HCT116 (cell line): ENCODE data around the gene ABHD10. TPM values are rescaled to one million over a fixed set of nuclear protein-coding genes. Genes with fewer than 3 reads are reported as not detected.

Experiments used
- ATAC-seq: fragments of 200-7000 bp; cut with Tn5 transposase; 2 replicates; pipeline ENCODE4 v1.9.1; 2020; ENCODE audit warnings: mild to moderate bottlenecking, moderate library complexity
- BruUV-seq: library from RNA; stranded (reverse); fragments of 400-500 nt; replicated peaks from 2 replicates; lab custom pipeline; 2021; lab: Mats Ljungman, UMichigan
- CTCF ChIA-PET: fragments of 300-600 bp; sonication (Branson Sonifier 250); formaldehyde crosslinking; loops from one replicate; lab custom pipeline; 2021; ENCODE audit warnings: antibody characterized with exemption; lab: Charles Lee
- POLR2A ChIA-PET: fragments of 300-600, 350-600 bp; sonication (Branson Sonifier 250); formaldehyde crosslinking; loops from one replicate; lab custom pipeline; 2021; ENCODE audit warnings: antibody characterized with exemption; lab: Charles Lee
- RAD21 ChIA-PET, 2 experiments: fragments of 300-600 bp; sonication (Branson Sonifier 250); formaldehyde crosslinking; loops; one replicate each; lab custom pipeline; 2023; ENCODE audit warnings: low total read pairs in 2 of 2; ENCODE audit not compliant: uncharacterized antibody in 2 of 2, unreplicated experiment in 2 of 2, low non-redundant PET in 1 of 2; lab: Charles Lee
- DNase-seq: peaks from one replicate; pipeline ENCODE4 v3.0.0-alpha.2; 2010; ENCODE audit warnings: low read depth, low spot score
- H2AFZ ChIP-seq: fragments of 200-600 bp; shearing (Covaris generic), sonication (generic); 2 replicates; pipeline ENCODE4 v1.6.1; 2017; ENCODE audit warnings: low read depth, mixed run types, mixed read lengths, antibody characterized with exemption, low read length; ENCODE audit not compliant: poor library complexity, severe bottlenecking
- H3K27ac ChIP-seq: 2 replicates; pipeline ENCODE4 v1.5.1; 2012; ENCODE audit warnings: low read depth, low read length
- H3K27me3 ChIP-seq: fragments of 200-600 bp; sonication (generic); 2 replicates; pipeline ENCODE4 v1.6.1; 2016; ENCODE audit warnings: mixed run types, low read length, mixed read lengths; ENCODE audit not compliant: insufficient read depth
- H3K36me3 ChIP-seq, 2 experiments: fragments of 200-500 bp in 1 of 2; fragments of 200-600 bp in 1 of 2; sonication (Bioruptor generic) in 1 of 2; sonication (generic) in 1 of 2; 2 replicates each; pipeline versions ENCODE4 v1.5.1 to v1.6.1; 2014 to 2016; ENCODE audit warnings: low read length in 2 of 2, inconsistent platforms in 1 of 2, mixed read lengths in 1 of 2, mixed run types in 1 of 2; ENCODE audit not compliant: insufficient read depth in 2 of 2, control insufficient read depth in 1 of 2
- H3K4me1 ChIP-seq, 2 experiments: fragments of 200-600 bp in 1 of 2; sonication (generic) in 1 of 2; 2 replicates each; pipeline versions ENCODE4 v1.5.1 to v1.6.1; 2012 to 2017; ENCODE audit warnings: low read length in 2 of 2, inconsistent platforms in 1 of 2, mild to moderate bottlenecking in 1 of 2, mixed read lengths in 1 of 2, mixed run types in 1 of 2, moderate library complexity in 1 of 2; ENCODE audit not compliant: insufficient read depth in 2 of 2, control insufficient read depth in 1 of 2
- H3K4me2 ChIP-seq: fragments of 200-600 bp; sonication (generic); 2 replicates; pipeline ENCODE4 v1.6.1; 2017; ENCODE audit warnings: mixed run types, low read length, mixed read lengths
- H3K4me3 ChIP-seq, 2 experiments: fragments of 200-600 bp in 1 of 2; sonication (generic) in 1 of 2; replicated peaks in 1 of 2; 2 replicates each; pipeline ENCODE4 v1.5.1; 2011 to 2016; ENCODE audit warnings: low read length in 2 of 2, control low read depth in 1 of 2, low read depth in 1 of 2, mild to moderate bottlenecking in 1 of 2, mixed read lengths in 1 of 2, mixed run types in 1 of 2
- H3K79me2 ChIP-seq: fragments of 200-600 bp; sonication (generic); 2 replicates; pipeline ENCODE4 v1.6.1; 2017; ENCODE audit warnings: mild to moderate bottlenecking, mixed run types, low read length, moderate library complexity, mixed read lengths; ENCODE audit not compliant: insufficient read depth
- H3K9ac ChIP-seq: fragments of 200-600 bp; sonication (generic); 2 replicates; pipeline ENCODE4 v1.6.1; 2016; ENCODE audit warnings: low read length, mixed read lengths
- H3K9me2 ChIP-seq: fragments of 200-600 bp; sonication (generic), shearing (Covaris generic); 2 replicates; pipeline ENCODE4 v1.6.1; 2017; ENCODE audit warnings: mixed run types, mild to moderate bottlenecking, moderate library complexity; ENCODE audit not compliant: insufficient read depth
- H3K9me3 ChIP-seq, 2 experiments: fragments of 200-500 bp in 1 of 2; fragments of 200-600 bp in 1 of 2; sonication (Bioruptor generic) in 1 of 2; sonication (generic) in 1 of 2; 2 replicates each; pipeline ENCODE4 v1.6.1; 2014 to 2017; ENCODE audit warnings: low read length in 2 of 2, mixed read lengths in 2 of 2, inconsistent platforms in 1 of 2, low read depth in 1 of 2, mild to moderate bottlenecking in 1 of 2, mixed run types in 1 of 2, moderate library complexity in 1 of 2; ENCODE audit not compliant: control insufficient read depth in 1 of 2, insufficient read depth in 1 of 2
- H4K20me1 ChIP-seq: fragments of 200-600 bp; sonication (generic), shearing (Covaris generic); 2 replicates; pipeline ENCODE4 v1.6.1; 2017; ENCODE audit warnings: mixed run types, mild to moderate bottlenecking, moderate library complexity; ENCODE audit not compliant: insufficient read depth
- CBX3 ChIP-seq: IDR thresholded peaks from 2 replicates; pipeline ENCODE4 v1.6.1; 2012; ENCODE audit warnings: low read depth
- CEBPB ChIP-seq: IDR thresholded peaks from 2 replicates; pipeline ENCODE4 v1.6.1; 2012; ENCODE audit warnings: low read depth
- EGR1 ChIP-seq: IDR thresholded peaks from 2 replicates; pipeline ENCODE4 v1.6.1; 2012; ENCODE audit warnings: low read depth
- POLR2AphosphoS5 ChIP-seq: IDR thresholded peaks from 2 replicates; pipeline ENCODE4 v1.6.1; 2011; ENCODE audit warnings: mild to moderate bottlenecking, low read depth, low read length, moderate library complexity
- TCF7L2 ChIP-seq: IDR thresholded peaks from 2 replicates; pipeline ENCODE4 v1.7.0; 2011; ENCODE audit warnings: borderline replicate concordance, inconsistent platforms; ENCODE audit not compliant: insufficient read depth, insufficient read length; ENCODE audit errors: extremely low read depth
- intact Hi-C: fragments of 100-400 bp; cut with micrococcal nuclease; formaldehyde crosslinking; loops from 2 replicates; pipeline ENCODE4 v1.10.0; 2022
- total RNA-seq: library from RNA; stranded (reverse); gene quantifications from one replicate; pipeline ENCODE4 v1.2.1, GENCODE V29; 2021; ENCODE audit not compliant: unreplicated experiment

ABHD10 gene
- total RNA-seq, 1 experiment from 2014 or later = 295 TPM

DNA sequence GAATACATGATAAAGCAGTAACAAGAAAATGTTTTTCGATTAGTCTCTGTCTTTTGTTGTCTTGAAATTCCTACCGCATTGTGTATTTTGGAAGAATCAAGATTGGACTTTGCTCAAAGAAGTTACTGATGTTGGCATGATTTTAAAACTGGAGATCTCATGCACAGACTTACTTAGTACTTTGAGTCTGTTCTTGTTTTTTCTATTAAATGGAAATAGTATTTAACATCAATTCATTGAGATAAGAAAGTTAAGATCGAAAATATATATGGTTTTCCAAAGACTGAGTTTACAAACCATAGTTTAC lies 2.6 kb downstream of the ABHD10 start:
- 0 out of 2 replicates have a peak overlapping the region, but pooled peaks have one; percentile 3 for H3K9ac ChIP-seq
- no peaks in the 10 kb centered on the region for H3K9me3 ChIP-seq
- H3K27ac ChIP-seq = peak overlapping the region; percentile 90; the same call in 1 of the 2 replicates
- DNase-seq (no peak), ATAC-seq (no peak)
- H3K4me3 ChIP-seq = no peak overlapping the region
- H3K36me3 ChIP-seq = peaks cover 38 to 49% of the 10 kb centered on the region in 2 experiments
- H3K9me2 ChIP-seq = no peaks in the 10 kb centered on the region
- BruUV-seq = no TSS peak
- intact Hi-C loops = no loop called here
- ChIA-PET RAD21 (no interaction called here), POLR2A (interaction anchor here (1.0 to 1.4 kb wide), 3 partner anchors 15 to 64 kb away, joined by 3 to 4 read pairs (median 3); no protein-coding TSS in a partner anchor), CTCF (no interaction called here)
- peaks cover 76% of the 10 kb centered on the region for H3K79me2 ChIP-seq
- no peak overlapping the region for H2AFZ ChIP-seq
- peaks cover 2% of the 10 kb centered on the region; the same call in 1 of the 2 replicates for H4K20me1 ChIP-seq
- peak overlapping the region; percentile 81; the same call in 1 of the 2 replicates for H3K4me2 ChIP-seq
- peaks cover 25 to 33% of the 10 kb centered on the region in 2 experiments for H3K4me1 ChIP-seq
- no peaks in the 10 kb centered on the region for H3K27me3 ChIP-seq
- TF ChIP-seq TCF7L2 (no peak), POLR2AphosphoS5 (0 out of 2 replicates have a peak, but pooled peaks have one; percentile 4), CEBPB (no peak), CBX3 (no peak)

DNA sequence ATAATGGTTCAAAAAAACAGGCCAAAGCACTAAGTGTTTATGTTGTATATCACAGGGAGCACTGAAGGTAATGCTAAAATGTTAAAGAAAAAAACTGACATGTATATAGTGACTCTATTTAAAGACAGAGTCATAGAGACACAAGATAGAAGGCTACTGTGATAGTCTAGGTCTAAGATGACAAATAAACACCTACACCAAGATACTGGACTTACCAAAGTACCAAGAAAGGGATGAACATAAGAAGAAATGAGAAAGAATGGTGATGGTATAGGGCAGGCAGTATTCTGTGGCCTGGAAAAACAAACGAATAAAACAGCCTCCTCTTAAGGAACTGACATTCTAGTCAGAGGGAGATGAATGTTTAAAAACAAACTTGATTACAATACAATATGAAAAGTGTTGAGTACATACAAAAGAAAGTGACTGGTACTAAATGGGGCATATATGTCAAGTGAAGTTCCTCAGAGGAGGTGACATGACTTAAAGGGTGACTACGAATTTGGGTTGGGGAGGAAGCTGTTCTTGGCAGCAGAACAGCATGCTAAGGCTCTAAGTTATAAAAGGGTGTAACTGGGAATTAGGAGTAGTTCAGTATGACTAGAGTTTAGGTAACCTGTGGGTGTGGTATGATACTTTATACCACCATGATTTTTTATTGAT lies 5.9 kb downstream of the ABHD10 start:
- ATAC-seq = no peak
- Histone ChIP-seq H3K27me3 (no peaks in the 10 kb centered on the region), H3K4me1 (peaks cover 18 to 21% of the 10 kb centered on the region in 2 experiments), H3K79me2 (peaks cover 100% of the 10 kb centered on the region), H3K4me3 (no peak overlapping the region), H3K4me2 (no peak overlapping the region), H3K36me3 (peaks cover 66 to 76% of the 10 kb centered on the region in 2 experiments), H3K9me2 (no peaks in the 10 kb centered on the region), H3K9me3 (no peaks in the 10 kb centered on the region), H4K20me1 (peaks cover 2% of the 10 kb centered on the region; the same call in 1 of the 2 replicates), H3K27ac (peak overlapping the region; percentile 21; the same call in 1 of the 2 replicates), H2AFZ (no peak overlapping the region), H3K9ac (no peak overlapping the region)
- CTCF ChIA-PET = interaction anchor here (1.9 kb wide), 1 partner anchor 12 kb away, joined by 3 read pairs; no protein-coding TSS in a partner anchor
- TF ChIP-seq POLR2AphosphoS5 (0 out of 2 replicates have a peak, but pooled peaks have one; percentile 12), EGR1 (no peak)
- intact Hi-C loops = loop anchor here (5.0 kb wide), 1 partner anchor 267 kb away; no protein-coding TSS in a partner anchor
- RAD21 ChIA-PET = no interaction called here
- no TSS peak for BruUV-seq
- POLR2A ChIA-PET = interaction anchor here (0.6 kb wide), 2 partner anchors 20 to 52 kb away, joined by 3 read pairs; no protein-coding TSS in a partner anchor
- DNase-seq = no peak
